ENCODE data around the gene MCIDAS.
A peak's percentile ranks its signal among the peaks of the same experiment; 100 is the strongest.

MCIDAS gene

DNA sequence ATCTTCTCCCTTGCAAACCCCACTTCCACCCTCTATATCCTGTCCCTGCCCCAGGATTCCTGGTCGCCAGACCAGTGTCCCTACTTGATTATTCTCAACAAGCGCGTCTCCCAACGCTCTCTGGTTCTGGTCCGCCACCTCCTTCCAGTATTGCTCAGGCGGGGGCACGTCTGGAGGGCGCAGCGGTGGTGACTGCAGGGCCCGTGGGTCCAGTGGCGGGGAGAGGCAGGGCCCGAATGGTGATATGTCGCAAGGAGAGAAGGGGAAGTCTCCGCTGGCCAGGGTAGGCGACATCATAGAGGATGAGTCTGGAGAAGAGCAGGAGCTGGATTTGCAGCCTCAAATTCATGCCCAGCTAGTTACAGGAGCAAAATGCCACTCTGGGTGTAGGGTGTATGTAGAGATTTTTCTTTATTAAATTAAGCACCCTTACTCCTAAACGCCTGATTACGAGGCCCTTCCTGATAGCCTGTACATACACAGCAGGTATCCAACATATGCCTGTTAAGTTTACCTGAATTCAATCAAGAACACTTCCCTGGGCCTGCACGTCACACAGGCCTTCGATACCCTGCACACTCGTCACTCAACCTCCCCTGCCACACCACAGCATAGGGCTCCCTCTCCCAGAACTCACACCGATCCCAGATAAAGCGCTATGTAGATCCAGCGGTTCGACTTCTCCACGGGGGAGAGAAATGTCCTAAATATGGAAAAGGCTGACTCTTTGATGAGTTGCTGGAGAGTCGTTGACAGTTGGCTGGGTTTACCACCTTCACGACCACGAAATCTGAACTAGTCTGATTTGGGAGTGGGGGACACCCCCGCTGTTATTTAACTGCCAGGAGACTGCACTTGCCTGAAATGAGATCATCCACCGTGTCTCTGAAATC lies 4.8 kb downstream of the MCIDAS start:
- no peak for DNase-seq

DNA sequence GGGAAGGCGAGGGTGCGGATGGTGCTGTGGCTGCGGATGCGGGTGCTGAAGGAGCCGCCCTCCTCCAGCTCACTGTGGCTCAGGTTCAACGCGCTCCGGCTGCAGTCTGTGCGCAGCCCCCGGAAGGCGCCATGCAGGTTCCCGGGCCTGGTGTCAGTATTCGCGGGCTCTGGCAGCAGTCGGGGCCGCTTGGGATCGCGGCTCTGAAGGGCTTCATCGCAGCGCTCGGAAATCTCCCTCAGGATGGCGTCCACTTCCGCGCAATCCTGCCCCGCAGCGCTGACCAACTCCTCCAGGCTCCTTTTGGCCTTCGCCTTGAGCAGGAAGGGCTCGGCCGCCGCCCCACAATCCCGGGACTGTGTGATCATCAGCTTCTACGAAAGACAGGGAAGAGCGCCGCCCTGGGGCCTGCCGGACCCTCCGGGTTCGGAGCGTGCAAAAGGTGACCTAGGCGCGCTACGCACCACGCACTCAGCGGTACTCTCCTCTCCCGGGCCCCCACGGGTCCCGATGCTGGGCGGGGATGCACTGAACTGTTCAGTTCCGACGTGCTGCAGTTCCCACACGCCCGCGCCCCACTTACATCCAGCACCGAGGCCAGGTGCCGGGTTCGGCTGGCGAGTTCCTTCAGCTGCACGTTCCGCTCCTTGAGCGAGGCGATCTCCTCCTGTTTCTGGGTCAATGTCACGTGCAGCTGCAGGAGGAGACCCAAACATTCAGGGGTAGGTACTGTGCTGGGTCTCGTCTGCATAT lies 6.5 kb downstream of the MCIDAS start:
- DNase-seq: no peak

DNA sequence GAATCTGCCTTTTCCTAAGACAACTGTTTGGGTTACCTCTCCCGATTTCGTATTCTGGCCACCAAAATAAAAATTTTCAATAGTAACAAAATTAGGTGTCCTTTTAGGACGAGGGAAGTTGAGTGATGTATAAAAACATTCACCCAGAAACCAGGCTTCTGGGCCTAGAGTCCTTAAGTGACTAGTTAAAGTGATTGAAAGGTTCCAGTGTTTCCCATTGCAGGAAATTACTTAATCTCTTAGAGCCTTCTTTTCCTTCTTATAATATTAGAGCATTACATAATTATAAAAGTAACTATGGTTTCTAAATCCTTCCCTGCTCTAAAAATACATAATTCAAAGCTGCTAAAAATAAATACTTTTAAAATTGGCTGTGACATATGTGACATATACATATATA lies 7.3 kb downstream of the MCIDAS start:
- DNase-seq: no peak

DNA sequence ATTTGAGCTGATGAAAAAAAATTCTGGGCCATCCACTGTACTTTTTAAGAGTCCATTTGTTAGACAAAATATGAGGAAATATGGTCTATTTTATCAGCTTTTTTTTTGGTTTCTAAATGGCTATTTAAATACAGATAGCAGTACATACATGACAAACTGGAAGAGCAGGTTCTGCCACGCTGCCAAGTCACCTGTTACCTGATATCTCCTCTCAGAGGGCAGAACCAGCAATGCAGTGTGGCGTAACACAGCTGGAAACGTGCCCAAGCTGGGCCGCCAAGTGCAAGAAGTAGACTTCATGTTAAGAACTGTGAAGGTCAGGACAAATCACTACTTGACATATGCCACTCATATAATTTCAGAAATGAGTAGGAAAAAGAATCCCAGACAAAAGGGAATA lies 8.1 kb downstream of the MCIDAS start:
- DNase-seq: no peak

GRCh38 chr5:55211184-55211874 lies 15.8 kb downstream of the MCIDAS start:
- DNase-seq: no peak

- no peak for DNase-seq
Measured at GRCh38 chr5:55205001-55205400, 22.1 kb downstream of the MCIDAS start.

DNA sequence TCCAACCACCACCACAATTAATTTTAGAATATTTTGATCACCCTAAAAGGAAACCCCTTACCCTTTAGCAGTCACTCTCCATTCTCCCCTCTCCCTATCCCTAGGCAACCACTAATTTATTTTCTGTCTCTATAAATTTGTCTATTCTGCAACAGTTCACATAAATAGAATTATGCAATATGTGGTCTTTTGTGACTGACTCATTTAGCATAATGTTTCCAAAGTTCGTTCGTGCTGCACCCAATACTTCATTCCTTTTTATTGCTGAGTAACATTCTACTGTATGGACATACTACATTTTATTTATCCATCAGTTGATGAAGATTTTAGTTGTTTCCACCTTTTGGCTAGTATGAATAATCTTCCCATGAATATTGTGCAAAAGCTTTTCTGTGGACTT lies 36.0 kb downstream of the MCIDAS start:
- DNase-seq: no peak

- no peak for DNase-seq
Measured at GRCh38 chr5:55188656-55189540, 38.2 kb downstream of the MCIDAS start.

- DNase-seq: no peak
Measured at GRCh38 chr5:55187370-55187769, 39.7 kb downstream of the MCIDAS start.

DNA sequence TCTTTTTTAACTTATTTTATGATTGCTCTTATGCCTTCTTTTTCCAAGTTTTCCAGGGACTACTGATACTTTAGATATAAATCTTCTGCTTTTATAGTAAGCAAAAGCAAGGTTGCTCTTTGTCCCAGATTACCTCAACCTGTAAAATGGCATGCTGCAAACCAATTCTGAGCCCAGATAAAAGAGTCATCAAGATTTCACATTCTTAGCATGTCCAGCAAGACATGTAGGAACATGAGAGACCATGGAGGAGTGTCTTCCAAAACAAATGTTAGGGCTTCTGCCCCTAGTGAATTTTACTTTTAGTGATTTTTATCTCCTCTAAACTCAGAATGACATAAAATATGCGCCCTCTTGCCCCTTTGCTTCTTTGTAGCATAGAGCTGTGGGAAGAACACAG lies 47.1 kb downstream of the MCIDAS start:
- no peak for DNase-seq

DNA sequence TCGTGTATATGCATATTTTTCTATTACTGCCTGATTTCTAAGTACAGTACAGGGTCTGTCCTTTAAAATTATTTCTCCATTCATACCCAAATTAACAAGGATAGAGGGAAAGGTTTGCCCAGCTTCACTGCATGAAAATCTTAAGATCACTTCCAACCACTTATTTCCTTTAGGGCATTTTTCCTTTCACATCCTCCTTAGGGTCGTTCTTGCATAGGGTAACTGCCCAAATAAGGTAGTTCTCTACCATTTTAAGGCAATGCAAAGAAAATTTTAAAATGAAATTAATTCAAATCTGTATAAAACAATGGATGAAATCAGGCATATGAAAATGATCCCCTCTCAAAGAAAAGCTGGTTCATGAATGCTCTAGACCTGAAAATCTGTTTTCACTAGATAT lies 50.0 kb downstream of the MCIDAS start:
- DNase-seq: no peak

GRCh38 chr5:55176176-55176818 lies 50.8 kb downstream of the MCIDAS start:
- peak; percentile 1 for DNase-seq

DNA sequence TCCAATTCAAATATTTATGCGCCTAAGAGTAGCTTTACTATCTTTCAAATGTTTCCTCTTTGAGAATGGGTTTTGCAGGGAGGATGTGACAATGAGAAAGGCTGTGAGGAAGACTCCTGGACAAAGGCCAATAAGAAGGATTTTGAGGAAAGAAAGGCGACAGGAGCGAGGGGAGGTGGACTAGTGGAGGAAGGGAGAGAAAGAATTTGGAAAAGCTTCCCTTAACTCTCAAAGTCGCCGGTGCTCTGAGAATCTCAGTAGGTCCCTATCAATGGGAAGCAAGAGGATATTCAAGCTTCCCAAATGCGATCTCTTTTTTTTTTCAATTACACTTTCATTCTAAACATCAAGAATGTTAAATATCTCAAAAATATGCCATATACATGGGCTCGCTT lies 51.3 kb downstream of the MCIDAS start:
- no peak for DNase-seq

GRCh38 chr5:55173687-55174230 lies 53.4 kb downstream of the MCIDAS start:
- DNase-seq: no peak

- peak; percentile 67 for DNase-seq
Measured at GRCh38 chr5:55172937-55173686, 54.0 kb downstream of the MCIDAS start, which contains the start of gene CDC20B. Gene CDC20B, minus strand, starts transcription at chr5:55173177. Its CDS starts 177 bp downstream, at chr5:55173000.

DNA sequence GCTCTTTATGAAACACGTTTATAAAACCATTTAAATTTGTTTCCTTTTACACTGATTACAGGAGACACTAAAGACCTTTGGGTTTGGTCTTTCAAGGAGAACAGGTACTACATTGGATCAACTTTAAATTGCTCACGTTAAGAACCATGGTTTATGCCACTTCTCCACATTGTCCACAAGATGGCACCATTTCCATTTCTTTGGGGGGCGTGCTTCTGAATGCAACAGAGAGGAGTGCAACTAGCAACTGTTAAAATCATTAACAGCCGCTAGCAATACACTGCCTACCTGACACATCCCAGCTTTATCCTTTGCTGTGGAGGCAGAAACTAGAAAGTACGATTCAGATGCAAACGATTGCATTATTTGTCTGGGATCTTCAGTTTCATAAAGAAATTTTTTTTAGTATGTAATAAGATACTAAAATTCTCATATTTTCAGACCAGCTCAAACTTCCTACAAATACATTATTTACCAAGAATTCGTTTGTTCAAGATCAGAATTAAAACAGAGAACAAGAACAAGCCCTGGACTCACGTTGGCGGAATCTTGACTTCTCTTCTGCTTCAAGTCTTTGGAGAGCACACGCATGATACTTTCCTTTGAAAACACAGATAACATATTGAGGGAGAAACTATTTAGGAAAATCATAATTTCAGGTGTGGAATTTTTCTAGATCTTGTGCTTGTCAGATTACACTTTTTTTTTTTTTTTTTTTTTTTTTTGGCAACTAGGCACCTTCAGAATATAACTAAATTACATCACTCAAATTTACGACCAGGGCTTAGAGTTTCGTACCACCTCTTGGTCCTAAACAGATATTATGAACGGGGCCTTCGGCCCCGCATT lies 54.8 kb downstream of the MCIDAS start:
- peak; percentile 52 for DNase-seq

DNA sequence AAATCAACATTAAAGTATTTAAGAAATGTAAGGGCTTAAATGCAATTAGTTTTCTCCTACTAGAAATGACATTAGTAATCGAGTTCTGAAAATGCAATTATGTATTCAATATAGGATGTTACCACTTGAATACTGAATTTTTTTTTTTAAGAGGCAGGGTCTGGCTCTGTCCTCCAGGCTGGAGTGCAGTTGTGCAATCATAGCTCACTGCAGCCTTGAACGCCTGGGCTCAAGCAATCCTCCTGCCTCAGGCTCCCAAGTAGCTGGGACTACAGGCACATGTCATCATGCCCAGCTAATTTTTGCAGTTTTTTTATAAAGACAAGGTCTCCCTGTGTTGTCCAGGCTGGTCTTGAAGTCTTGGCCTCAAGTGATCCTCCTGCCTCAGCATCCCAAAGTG lies 55.6 kb downstream of the MCIDAS start:
- DNase-seq: no peak
